Loucy (cell line): Measurements from ENCODE around the gene BCL2L13.

Experiments
- H2AFZ ChIP-seq: fragments of 200-600 bp; sonication (generic); 2 replicates; pipeline ENCODE4 v1.6.0; 2016; ENCODE audit warnings: antibody characterized with exemption, mild to moderate bottlenecking, low read length, moderate library complexity
- H3F3A ChIP-seq: fragments of 200-600 bp; 2 replicates; pipeline ENCODE4 v1.6.0; 2016; ENCODE audit warnings: antibody characterized with exemption, low read depth, mild to moderate bottlenecking
- H3K27me3 ChIP-seq: fragments of 200-600 bp; sonication (generic); 2 replicates; pipeline ENCODE4 v1.6.1; 2014; ENCODE audit warnings: low read length, mild to moderate bottlenecking; ENCODE audit not compliant: insufficient read depth, poor library complexity, severe bottlenecking
- H3K36me3 ChIP-seq: fragments of 200-600 bp; sonication (generic); 2 replicates; pipeline ENCODE4 v1.6.1; 2016; ENCODE audit warnings: low read length; ENCODE audit not compliant: insufficient read depth
- H3K4me1 ChIP-seq: fragments of 200-600 bp; sonication (generic); 2 replicates; pipeline ENCODE4 v1.5.1; 2014; ENCODE audit warnings: low read length, mild to moderate bottlenecking; ENCODE audit not compliant: insufficient read depth, poor library complexity, severe bottlenecking
- H3K4me2 ChIP-seq: fragments of 200-600 bp; sonication (generic); 2 replicates; pipeline ENCODE4 v1.6.0; 2014; ENCODE audit warnings: antibody characterized with exemption, low read length, low read depth, mild to moderate bottlenecking; ENCODE audit not compliant: poor library complexity, severe bottlenecking
- H3K4me3 ChIP-seq: fragments of 200-600 bp; sonication (generic); 2 replicates; pipeline ENCODE4 v1.5.1; 2014; ENCODE audit warnings: low read length, mild to moderate bottlenecking, mixed read lengths; ENCODE audit not compliant: poor library complexity, severe bottlenecking
- H3K79me2 ChIP-seq: fragments of 200-600 bp; sonication (generic); 2 replicates; pipeline ENCODE4 v1.6.1; 2014; ENCODE audit warnings: low read length; ENCODE audit not compliant: insufficient read depth
- H3K9ac ChIP-seq: fragments of 200-600 bp; sonication (generic); 2 replicates; pipeline ENCODE4 v1.6.0; 2014; ENCODE audit warnings: mild to moderate bottlenecking, low read depth, low read length, moderate library complexity; ENCODE audit not compliant: poor library complexity, severe bottlenecking
- H3K9me2 ChIP-seq: fragments of 200-600 bp; sonication (generic); replicated peaks from 2 replicates; pipeline ENCODE4 v1.6.1; 2016; ENCODE audit warnings: low read depth, low read length, mixed read lengths
- H3K9me3 ChIP-seq: fragments of 200-600 bp; sonication (generic); 2 replicates; pipeline ENCODE4 v1.6.1; 2014; ENCODE audit warnings: mild to moderate bottlenecking, antibody characterized with exemption, low read length, low read depth; ENCODE audit not compliant: insufficient read depth
- H4K20me1 ChIP-seq: fragments of 200-600 bp; sonication (generic); 2 replicates; pipeline ENCODE4 v1.6.0; 2014; ENCODE audit warnings: antibody characterized with exemption, low read length, mild to moderate bottlenecking; ENCODE audit not compliant: insufficient read depth, poor library complexity, severe bottlenecking
- CTCF ChIP-seq: fragments of 200-600 bp; sonication (generic); conservative IDR thresholded peaks from 2 replicates; pipeline ENCODE4 v1.5.1; 2014; ENCODE audit warnings: mild to moderate bottlenecking, antibody characterized with exemption, low read length
- EZH2phosphoT487 ChIP-seq: fragments of 200-600 bp; IDR thresholded peaks from 2 replicates; pipeline ENCODE4 v1.6.1; 2018; ENCODE audit warnings: antibody characterized with exemption, mild to moderate bottlenecking, moderate library complexity, borderline replicate concordance

The BCL2L13 gene

GRCh38 chr22:17775781-17776465, 137.4 kb downstream of the BCL2L13 start:
- Histone ChIP-seq H3K9me3 (no peaks in the 10 kb centered on the region), H2AFZ (no peak overlapping the region), H3K27me3 (no peaks in the 10 kb centered on the region), H3K9me2 (no peaks in the 10 kb centered on the region), H3F3A (peaks cover 4% of the 10 kb centered on the region; the same call in 1 of the 2 replicates), H3K9ac (peak overlapping the region; percentile 95), H3K4me2 (peak overlapping the region; percentile 98), H4K20me1 (peaks cover 35% of the 10 kb centered on the region), H3K36me3 (no peaks in the 10 kb centered on the region), H3K4me1 (peaks cover 75% of the 10 kb centered on the region), H3K79me2 (peaks cover 84% of the 10 kb centered on the region), H3K4me3 (peak overlapping the region; percentile 82)
- TF ChIP-seq EZH2phosphoT487 (no peak), CTCF (no peak)

GRCh38 chr22:17777005-17777716, 138.6 kb downstream of the BCL2L13 start:
- Histone ChIP-seq H3K9me2 (no peaks in the 10 kb centered on the region), H3K4me3 (peak overlapping the region; percentile 82), H3K9ac (peak overlapping the region; percentile 95), H3K79me2 (peaks cover 74% of the 10 kb centered on the region), H2AFZ (peak overlapping the region; percentile 61), H3K27me3 (no peaks in the 10 kb centered on the region), H3F3A (peaks cover 4% of the 10 kb centered on the region; the same call in 1 of the 2 replicates), H4K20me1 (peaks cover 25% of the 10 kb centered on the region), H3K36me3 (no peaks in the 10 kb centered on the region), H3K9me3 (no peaks in the 10 kb centered on the region), H3K4me1 (peaks cover 77% of the 10 kb centered on the region), H3K4me2 (peak overlapping the region; percentile 98)
- TF ChIP-seq EZH2phosphoT487 (no peak), CTCF (no peak)

DNA sequence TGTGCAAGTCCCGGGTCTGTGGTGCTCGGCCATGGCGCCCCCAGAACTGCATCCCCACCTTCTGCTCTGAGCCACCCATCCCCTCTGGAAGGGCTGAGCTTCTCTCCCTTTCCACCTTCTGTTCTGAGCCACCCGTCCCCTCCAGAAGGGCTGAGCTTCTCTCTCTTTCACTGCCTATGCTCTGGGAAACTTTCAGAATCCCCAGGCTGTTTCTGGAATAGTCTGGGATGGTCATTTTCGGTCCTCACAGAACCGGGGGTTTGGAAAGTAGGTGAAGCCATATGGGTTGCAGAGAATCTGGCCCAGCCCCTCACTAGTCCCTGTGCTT, 139.1 kb downstream of the BCL2L13 start:
- no peaks in the 10 kb centered on the region for H3K27me3 ChIP-seq
- H3K9me2 ChIP-seq = no peaks in the 10 kb centered on the region
- no peaks in the 10 kb centered on the region for H3K36me3 ChIP-seq
- H3F3A ChIP-seq = peaks cover 4% of the 10 kb centered on the region; the same call in 1 of the 2 replicates
- H3K9ac ChIP-seq = peak overlapping the region; percentile 95
- no peak overlapping the region for H2AFZ ChIP-seq
- H3K4me1 ChIP-seq = peaks cover 77% of the 10 kb centered on the region
- peaks cover 20% of the 10 kb centered on the region for H4K20me1 ChIP-seq
- H3K79me2 ChIP-seq = peaks cover 73% of the 10 kb centered on the region
- no peaks in the 10 kb centered on the region for H3K9me3 ChIP-seq
- H3K4me3 ChIP-seq = peak overlapping the region; percentile 82
- TF ChIP-seq CTCF (no peak), EZH2phosphoT487 (no peak)
- peak overlapping the region; percentile 98 for H3K4me2 ChIP-seq
